Measurements from ENCODE around the gene PCDH15. TPM values are rescaled to one million over a fixed set of nuclear protein-coding genes. Genes with fewer than 3 reads are reported as not detected.

The PCDH15 gene
- total and polyA plus RNA-seq, 2 of the 8 experiments (the other 6 are each of a cell fraction or from before 2014, with no cell fraction given): 0.11 TPM; not detected in 1

- Histone ChIP-seq H3K36me3 (ENCODE audit: control insufficient read depth in 2 of 4, insufficient read depth in 4 of 4, low read length in 3 of 4) (no peaks in the 10 kb centered on the region), H2BK20ac (ENCODE audit: low read length) (no peak overlapping the region), H3K18ac (ENCODE audit: extremely low read depth, low read length) (no peak overlapping the region), H3K79me1 (ENCODE audit: low read depth, low read length) (no peaks in the 10 kb centered on the region), H3K14ac (ENCODE audit: insufficient read length) (no peak overlapping the region), H3K4me2 (ENCODE audit: insufficient read depth in 1 of 2, low read depth in 2 of 2, low read length in 2 of 2) (no peak overlapping the region), H2BK12ac (ENCODE audit: low read depth, low read length) (no peak overlapping the region), H4K8ac (ENCODE audit: extremely low read depth, insufficient read depth, low read length) (no peak overlapping the region), H4K20me1 (replicated peaks in 1 of 2; ENCODE audit: control insufficient read depth in 1 of 2, insufficient read depth in 2 of 2, low read length in 2 of 2) (no peaks in the 10 kb centered on the region), H3K4me3 (ENCODE audit: extremely low read depth in 1 of 4, insufficient read depth in 2 of 4, low read depth in 3 of 4, low read length in 4 of 4) (no peak overlapping the region), H4K5ac (ENCODE audit: insufficient read length, low read depth, low read length) (no peak overlapping the region), H4K91ac (replicated peaks; ENCODE audit: insufficient read length, low read length) (no peak overlapping the region), H3K56ac (replicated peaks; ENCODE audit: insufficient read length, low read depth, low read length) (no peak overlapping the region), H3K9me3 (ENCODE audit: insufficient read depth in 2 of 2, low read depth in 1 of 2, low read length in 1 of 2) (no peaks in the 10 kb centered on the region), H3K9ac (replicated peaks in 1 of 4; ENCODE audit: extremely low read depth in 1 of 4, low read depth in 3 of 4, low read length in 3 of 4) (no peak overlapping the region), H3K27me3 (replicated peaks in 1 of 4; ENCODE audit: control insufficient read depth in 3 of 4, extremely low read depth in 1 of 4, insufficient read depth in 3 of 4, low read length in 3 of 4) (no peaks in the 10 kb centered on the region), H3K23me2 (ENCODE audit: low read depth, low read length) (no peaks in the 10 kb centered on the region), H3K23ac (ENCODE audit: insufficient read length) (no peak overlapping the region), H2BK120ac (replicated peaks; ENCODE audit: low read depth, low read length) (no peak overlapping the region), H3K4me1 (replicated peaks in 1 of 4; ENCODE audit: control insufficient read depth in 3 of 4, insufficient read depth in 4 of 4, low read length in 3 of 4) (no peaks in the 10 kb centered on the region), H2BK15ac (ENCODE audit: low read length) (no peak overlapping the region), H2AK5ac (ENCODE audit: low read depth, low read length) (no peak overlapping the region), H2BK5ac (ENCODE audit: low read depth, low read length) (no peak overlapping the region), H3K27ac (ENCODE audit: low read depth, low read length) (no peak overlapping the region), H3K79me2 (ENCODE audit: control insufficient read depth in 1 of 2, insufficient read depth in 2 of 2, low read length in 2 of 2) (no peaks in the 10 kb centered on the region), H2AFZ (ENCODE audit: low read length) (no peak overlapping the region), H3K4ac (replicated peaks; ENCODE audit: insufficient read length, low read depth, low read length) (no peak overlapping the region)
- ChIA-PET CTCF (ENCODE audit: partially characterized antibody) (no interaction called here), POLR2A (ENCODE audit: partially characterized antibody) (no interaction called here)
- FAIRE-seq: no peak
- no peak for DNase-seq (ENCODE audit: low read depth in 1 of 2, low spot score in 2 of 2)
- WGBS, 2 experiments (ENCODE audit: extremely low coverage in 1 of 2, insufficient coverage in 1 of 2, insufficient read length in 1 of 2, insufficient replicate concordance in 2 of 2, low coverage in 1 of 2, low lambda C conversion rate in 2 of 2, missing lambda C conversion rate in 1 of 2): 92% methylated on average over 6 of the region's 6 CpGs; no CpG with 5 or more reads in 1 of the 2 experiments
- no peak for TF ChIP-seq SAP30 (IDR thresholded peaks at IDR 0.05; ENCODE audit: insufficient read depth, insufficient replicate concordance, low read length)
- TF ChIP-seq PHF8 (conservative IDR thresholded peaks at IDR 0.05; ENCODE audit: low read depth, low read length): no peak
- TF ChIP-seq SIN3A (conservative IDR thresholded peaks at IDR 0.05 in 1 of 2, IDR thresholded peaks at IDR 0.05 in 1 of 2; ENCODE audit: low read depth in 1 of 2, low read length in 2 of 2): no peak
- TF ChIP-seq YY1 (IDR thresholded peaks at IDR 0.05; ENCODE audit: low read depth, low read length): no peak
- TF ChIP-seq POLR2A (IDR thresholded peaks at IDR 0.05; ENCODE audit: control extremely low read depth in 1 of 2, low read depth in 2 of 2, low read length in 2 of 2): no peak
- TF ChIP-seq TAF1 (IDR thresholded peaks at IDR 0.05; ENCODE audit: low read depth, low read length): no peak
- no peak for TF ChIP-seq SIRT6 (IDR thresholded peaks at IDR 0.05; ENCODE audit: low read length)
- no peak for TF ChIP-seq TAF7 (optimal IDR thresholded peaks at IDR 0.05; ENCODE audit: borderline replicate concordance, low read depth, low read length)
- TF ChIP-seq JUN (IDR thresholded peaks at IDR 0.05; ENCODE audit: low read depth, low read length): no peak
- TF ChIP-seq CTBP2 (IDR thresholded peaks at IDR 0.05; ENCODE audit: borderline replicate concordance, insufficient read depth, insufficient read length, low read length): no peak
- no peak for TF ChIP-seq BACH1 (IDR thresholded peaks at IDR 0.05; ENCODE audit: low read length)
- no peak for TF ChIP-seq SP4 (IDR thresholded peaks at IDR 0.05; ENCODE audit: low read length)
Measured at GRCh38 chr10:53770903-53771302, 1030.1 kb downstream of the PCDH15 start.
